DND-41 (cell line): ENCODE data around the gene UBFD1.

Experiments used
- ATAC-seq: fragments of 200-7000 bp; cut with Tn5 transposase; 3 replicates; pipeline ENCODE4 v1.9.1; 2021; ENCODE audit warnings: low read depth; ENCODE audit not compliant: insufficient read depth
- DNase-seq: peaks from one replicate; pipeline ENCODE4 v3.0.0-alpha.2; 2020
- H2AFZ ChIP-seq: 2 replicates; pipeline ENCODE4 v1.6.0; 2012; ENCODE audit warnings: low read depth, low read length
- H3K27ac ChIP-seq: 2 replicates; pipeline ENCODE4 v1.5.1; 2012; ENCODE audit warnings: low read length, inconsistent platforms
- H3K27me3 ChIP-seq: fragments of 200-600 bp; sonication (generic); 2 replicates; pipeline ENCODE4 v1.6.0; 2012; ENCODE audit warnings: low read length, mild to moderate bottlenecking, inconsistent platforms; ENCODE audit not compliant: insufficient read depth, poor library complexity
- H3K36me3 ChIP-seq: 2 replicates; pipeline ENCODE4 v1.5.1; 2012; ENCODE audit warnings: low read length, inconsistent platforms; ENCODE audit not compliant: insufficient read depth
- H3K4me1 ChIP-seq: 2 replicates; pipeline ENCODE4 v1.5.1; 2012; ENCODE audit warnings: mild to moderate bottlenecking, low read length; ENCODE audit not compliant: insufficient read depth
- H3K4me2 ChIP-seq: 2 replicates; pipeline ENCODE4 v1.6.0; 2012; ENCODE audit warnings: mild to moderate bottlenecking, moderate library complexity, low read length, inconsistent platforms; ENCODE audit not compliant: insufficient read depth
- H3K4me3 ChIP-seq, 2 experiments: fragments of 200-600 bp in 1 of 2; shearing (Covaris generic) in 1 of 2; 2 replicates each; pipeline ENCODE4 v1.5.1; 2012 to 2016; ENCODE audit warnings: inconsistent platforms in 2 of 2, low read length in 2 of 2, mild to moderate bottlenecking in 2 of 2, low read depth in 1 of 2, moderate library complexity in 1 of 2
- H3K79me2 ChIP-seq: 2 replicates; pipeline ENCODE4 v1.6.0; 2012; ENCODE audit warnings: low read length, inconsistent platforms; ENCODE audit not compliant: insufficient read depth
- H3K9ac ChIP-seq: 2 replicates; pipeline ENCODE4 v1.6.0; 2012; ENCODE audit warnings: low read depth, mild to moderate bottlenecking, inconsistent platforms, low read length, moderate library complexity
- H3K9me3 ChIP-seq: 2 replicates; pipeline ENCODE4 v1.5.1; 2012; ENCODE audit warnings: low read length, moderate library complexity, mild to moderate bottlenecking, inconsistent platforms; ENCODE audit not compliant: insufficient read depth, severe bottlenecking
- H4K20me1 ChIP-seq: 2 replicates; pipeline ENCODE4 v1.6.0; 2012; ENCODE audit warnings: low read length; ENCODE audit not compliant: insufficient read depth
- CTCF ChIP-seq: IDR thresholded peaks from 2 replicates; pipeline ENCODE4 v1.5.1; 2012; ENCODE audit warnings: borderline replicate concordance, low read length, moderate library complexity, mild to moderate bottlenecking; ENCODE audit not compliant: poor library complexity, severe bottlenecking; ENCODE audit errors: extremely low read depth
- EZH2 ChIP-seq: IDR thresholded peaks from 3 replicates; pipeline ENCODE4 v1.6.1; 2012; ENCODE audit warnings: borderline replicate concordance, low read depth, mild to moderate bottlenecking, moderate library complexity, low read length, inconsistent platforms; ENCODE audit not compliant: severe bottlenecking

UBFD1 gene

GRCh38 chr16:23557779-23558702, 514 bp downstream of the UBFD1 start:
- DNase-seq (no peak), ATAC-seq (peak; percentile 9; the same call in 2 of the 3 replicates)
- peak overlapping the region; percentile 31 to 93 for H3K4me3 ChIP-seq
- H3K9ac ChIP-seq = peak overlapping the region; percentile 96
- H4K20me1 ChIP-seq = peaks cover 2% of the 10 kb centered on the region; the same call in 1 of the 2 replicates
- H3K27me3 ChIP-seq = no peaks in the 10 kb centered on the region
- peak overlapping the region; percentile 94 for H3K4me2 ChIP-seq
- peak overlapping the region; percentile 81 for H3K27ac ChIP-seq
- peak overlapping the region; percentile 86 for H2AFZ ChIP-seq
- peaks cover 41% of the 10 kb centered on the region for H3K36me3 ChIP-seq
- H3K9me3 ChIP-seq = no peaks in the 10 kb centered on the region
- H3K79me2 ChIP-seq = peaks cover 62% of the 10 kb centered on the region
- H3K4me1 ChIP-seq = peaks cover 39% of the 10 kb centered on the region
- TF ChIP-seq EZH2 = no peak
- no peak for TF ChIP-seq CTCF

- no peak for ATAC-seq
- Histone ChIP-seq H4K20me1 (peaks cover 5% of the 10 kb centered on the region; the same call in 1 of the 2 replicates), H3K4me2 (no peak overlapping the region), H3K9ac (no peak overlapping the region), H3K36me3 (peaks cover 73% of the 10 kb centered on the region), H3K79me2 (peaks cover 42% of the 10 kb centered on the region), H3K9me3 (no peaks in the 10 kb centered on the region), H3K4me3 (no peak overlapping the region), H3K27ac (no peak overlapping the region), H2AFZ (no peak overlapping the region), H3K4me1 (peaks cover 26% of the 10 kb centered on the region), H3K27me3 (no peaks in the 10 kb centered on the region)
- no peak for DNase-seq
- no peak for TF ChIP-seq CTCF
- TF ChIP-seq EZH2 = no peak
These were observed 4.1 kb downstream of the UBFD1 start for GRCh38 chr16:23561586-23561985.

- H3K4me3 ChIP-seq = no peak overlapping the region
- no peak overlapping the region for H3K27ac ChIP-seq
- peaks cover 5% of the 10 kb centered on the region; the same call in 1 of the 2 replicates for H4K20me1 ChIP-seq
- ATAC-seq (no peak), DNase-seq (no peak)
- no peaks in the 10 kb centered on the region for H3K27me3 ChIP-seq
- H3K9ac ChIP-seq = no peak overlapping the region
- H3K36me3 ChIP-seq = peaks cover 82% of the 10 kb centered on the region
- H3K4me1 ChIP-seq = peaks cover 22% of the 10 kb centered on the region
- no peak overlapping the region for H3K4me2 ChIP-seq
- H2AFZ ChIP-seq = no peak overlapping the region
- H3K79me2 ChIP-seq = peaks cover 37% of the 10 kb centered on the region
- no peak for TF ChIP-seq CTCF
- TF ChIP-seq EZH2 = no peak
- no peaks in the 10 kb centered on the region for H3K9me3 ChIP-seq
These were observed 5.0 kb downstream of the UBFD1 start for GRCh38 chr16:23562505-23562904.
